Measurements from ENCODE around the gene CARD19.

Gene CARD19

DNA sequence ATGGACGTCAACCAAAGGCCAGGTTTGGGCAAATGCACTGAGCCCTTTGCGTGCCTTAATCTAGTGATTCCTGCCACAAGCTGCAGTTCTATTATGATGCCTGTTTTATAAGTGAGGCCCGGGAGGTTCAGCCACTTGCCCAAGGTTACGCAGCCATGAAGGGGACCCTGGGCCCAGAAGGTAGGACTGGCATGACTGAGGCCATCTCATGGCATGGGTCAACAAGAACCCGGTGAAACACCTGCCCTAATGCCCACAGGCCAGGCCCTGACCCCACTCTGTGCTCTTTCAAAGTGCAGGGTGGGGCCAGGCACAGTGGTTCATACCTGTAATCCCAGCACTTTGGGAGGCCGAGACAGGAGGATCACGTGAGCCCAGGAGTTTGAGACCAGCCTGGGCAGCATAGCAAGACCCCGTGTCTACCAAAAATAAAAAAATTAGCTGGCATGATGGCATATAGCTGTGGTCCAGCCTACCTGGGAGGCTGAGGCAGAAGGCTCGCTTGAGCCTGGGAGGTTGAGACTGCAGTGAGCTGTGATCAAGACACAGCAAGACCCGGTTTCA, 29.4 kb downstream of the CARD19 start:
- H3K27ac ChIP-seq = no peak overlapping the region
- TF ChIP-seq, protein P1, sequence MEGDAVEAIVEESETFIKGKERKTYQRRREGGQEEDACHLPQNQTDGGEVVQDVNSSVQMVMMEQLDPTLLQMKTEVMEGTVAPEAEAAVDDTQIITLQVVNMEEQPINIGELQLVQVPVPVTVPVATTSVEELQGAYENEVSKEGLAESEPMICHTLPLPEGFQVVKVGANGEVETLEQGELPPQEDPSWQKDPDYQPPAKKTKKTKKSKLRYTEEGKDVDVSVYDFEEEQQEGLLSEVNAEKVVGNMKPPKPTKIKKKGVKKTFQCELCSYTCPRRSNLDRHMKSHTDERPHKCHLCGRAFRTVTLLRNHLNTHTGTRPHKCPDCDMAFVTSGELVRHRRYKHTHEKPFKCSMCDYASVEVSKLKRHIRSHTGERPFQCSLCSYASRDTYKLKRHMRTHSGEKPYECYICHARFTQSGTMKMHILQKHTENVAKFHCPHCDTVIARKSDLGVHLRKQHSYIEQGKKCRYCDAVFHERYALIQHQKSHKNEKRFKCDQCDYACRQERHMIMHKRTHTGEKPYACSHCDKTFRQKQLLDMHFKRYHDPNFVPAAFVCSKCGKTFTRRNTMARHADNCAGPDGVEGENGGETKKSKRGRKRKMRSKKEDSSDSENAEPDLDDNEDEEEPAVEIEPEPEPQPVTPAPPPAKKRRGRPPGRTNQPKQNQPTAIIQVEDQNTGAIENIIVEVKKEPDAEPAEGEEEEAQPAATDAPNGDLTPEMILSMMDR (IDR thresholded peaks at IDR 0.05) = no peak
- TF ChIP-seq ZFX (IDR thresholded peaks at IDR 0.05; ENCODE audit: borderline replicate concordance) = no peak

DNA sequence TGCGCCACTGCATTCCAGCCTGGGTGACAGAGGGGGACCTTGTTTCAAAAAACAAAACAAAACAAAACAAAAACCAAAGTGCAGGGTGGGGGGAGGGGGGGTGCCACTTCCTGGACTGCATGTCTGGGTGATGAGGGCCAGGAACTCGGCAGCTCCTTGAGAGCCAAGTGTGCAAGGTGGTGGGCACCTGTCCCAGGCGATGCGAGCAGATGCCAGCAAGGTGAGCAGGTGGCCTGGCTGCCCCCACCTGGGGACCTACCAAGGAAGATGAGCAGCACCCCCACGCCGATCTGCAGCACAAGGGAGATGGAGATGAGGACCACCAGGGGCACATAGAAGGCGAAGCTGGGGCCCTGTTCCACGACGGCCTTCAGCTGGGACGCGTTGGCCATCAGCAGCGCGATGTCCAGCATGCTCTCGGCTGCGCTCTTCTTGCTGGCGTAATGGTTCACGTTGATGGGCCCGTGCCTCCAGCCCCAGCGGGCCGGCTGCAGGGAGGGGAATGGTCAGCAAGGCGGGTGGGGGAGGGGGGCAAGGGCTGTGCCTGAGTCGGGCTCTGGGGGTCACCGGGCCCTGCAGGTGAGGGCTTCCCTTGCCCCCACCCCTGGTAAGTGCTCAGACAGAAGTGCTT, 30.2 kb downstream of the CARD19 start:
- TF ChIP-seq, protein P1 (IDR thresholded peaks at IDR 0.05) = no peak
- no peak for TF ChIP-seq ZFX (IDR thresholded peaks at IDR 0.05; ENCODE audit: borderline replicate concordance)

DNA sequence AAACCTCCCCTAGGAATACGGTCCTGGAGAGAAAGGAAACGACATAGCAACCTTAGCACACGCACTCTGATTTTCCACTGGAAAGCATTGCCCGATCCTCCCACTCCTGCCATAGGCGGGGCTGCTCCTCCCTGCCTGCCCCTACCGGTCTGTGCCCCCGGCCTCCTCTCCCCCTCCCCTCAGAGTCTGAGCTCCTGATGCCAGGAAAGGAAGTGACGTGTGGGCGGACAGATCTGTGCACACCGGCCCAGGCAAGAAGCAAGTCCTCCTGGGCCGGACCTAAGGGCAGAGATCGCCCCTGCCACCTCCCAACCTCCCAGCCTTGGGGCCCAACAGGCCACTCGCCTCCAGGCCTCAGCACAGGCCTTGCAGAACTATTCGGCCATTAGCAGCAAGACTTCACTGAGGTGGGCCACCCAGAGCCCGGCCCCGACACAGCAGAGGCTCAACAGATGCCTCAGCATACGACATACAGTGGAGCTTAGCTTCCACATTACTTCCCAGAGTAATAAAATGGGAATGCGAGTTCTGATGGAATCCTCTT, 30.9 kb downstream of the CARD19 start:
- no peak for TF ChIP-seq ZFX (IDR thresholded peaks at IDR 0.05; ENCODE audit: borderline replicate concordance)
- TF ChIP-seq, protein P1 (IDR thresholded peaks at IDR 0.05) = no peak
- no peak overlapping the region for H3K27ac ChIP-seq

More for the DNA sequence above, 30.2 kb downstream of the CARD19 start:
- H3K27ac ChIP-seq = no peak overlapping the region

DNA sequence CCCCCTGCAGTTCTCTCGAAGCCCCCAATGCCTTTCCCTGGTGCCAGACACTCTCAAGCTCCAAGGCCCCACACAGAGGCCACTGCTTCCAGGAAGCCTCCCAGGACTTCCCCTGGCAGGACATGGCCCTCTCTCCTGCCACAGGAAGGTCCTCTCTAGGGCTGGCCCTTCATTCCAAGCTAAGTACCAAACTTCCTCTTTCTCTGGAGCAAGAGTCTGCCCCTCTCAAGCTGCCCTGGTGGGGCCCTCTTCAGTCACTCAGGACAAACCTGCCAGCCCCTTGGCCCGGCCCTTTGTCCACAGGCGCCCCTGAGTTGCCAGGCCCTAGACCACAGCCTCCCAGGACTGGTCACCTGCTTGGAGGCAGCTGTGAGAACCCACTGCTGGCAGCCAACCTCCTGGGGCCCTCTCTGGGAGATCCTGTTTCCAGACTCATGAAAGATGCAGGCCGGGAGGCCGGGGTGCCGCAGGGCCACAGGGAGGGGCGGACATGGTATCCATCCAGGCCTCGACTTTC, 31.4 kb downstream of the CARD19 start:
- no peak overlapping the region for H3K27ac ChIP-seq
- TF ChIP-seq ZFX (IDR thresholded peaks at IDR 0.05; ENCODE audit: borderline replicate concordance) = no peak
- TF ChIP-seq, protein P1 (IDR thresholded peaks at IDR 0.05) = no peak

DNA sequence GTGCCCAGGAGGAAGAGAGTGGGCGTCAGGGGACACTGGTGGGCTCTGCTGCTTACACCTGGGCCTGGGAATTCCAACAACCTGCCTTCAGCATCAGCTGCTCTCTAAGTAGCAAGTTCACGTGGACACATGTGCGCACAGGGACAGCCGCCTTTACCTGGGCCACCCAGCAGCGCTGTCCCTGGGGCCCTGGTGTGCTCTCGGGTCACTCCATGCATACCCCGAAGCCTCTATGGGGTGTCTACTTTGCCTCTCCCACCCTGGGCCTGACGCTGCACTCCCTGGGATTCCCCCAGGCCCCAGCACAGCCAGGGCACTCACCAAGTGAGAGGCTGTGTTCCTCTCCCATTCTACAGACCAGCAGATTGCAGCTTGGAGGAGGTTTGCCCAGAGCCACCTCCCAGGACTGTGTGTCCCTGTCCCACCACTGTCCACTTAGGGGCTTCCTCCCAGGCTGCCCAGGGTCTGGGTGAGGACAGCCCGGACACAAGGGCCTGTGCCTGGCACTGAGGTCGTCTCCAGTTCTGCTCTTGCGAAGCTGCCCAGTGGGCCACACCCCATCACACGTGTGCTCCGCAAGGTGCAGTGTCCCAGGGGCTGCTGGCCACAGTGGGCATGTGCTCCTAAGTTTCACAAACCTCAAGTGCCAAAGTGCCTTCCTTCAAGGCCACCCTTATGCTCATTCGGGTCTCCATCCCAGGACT, 32.1 kb downstream of the CARD19 start:
- TF ChIP-seq ZFX (IDR thresholded peaks at IDR 0.05; ENCODE audit: borderline replicate concordance) = no peak
- TF ChIP-seq, protein P1 (IDR thresholded peaks at IDR 0.05) = no peak
- no peak overlapping the region for H3K27ac ChIP-seq

DNA sequence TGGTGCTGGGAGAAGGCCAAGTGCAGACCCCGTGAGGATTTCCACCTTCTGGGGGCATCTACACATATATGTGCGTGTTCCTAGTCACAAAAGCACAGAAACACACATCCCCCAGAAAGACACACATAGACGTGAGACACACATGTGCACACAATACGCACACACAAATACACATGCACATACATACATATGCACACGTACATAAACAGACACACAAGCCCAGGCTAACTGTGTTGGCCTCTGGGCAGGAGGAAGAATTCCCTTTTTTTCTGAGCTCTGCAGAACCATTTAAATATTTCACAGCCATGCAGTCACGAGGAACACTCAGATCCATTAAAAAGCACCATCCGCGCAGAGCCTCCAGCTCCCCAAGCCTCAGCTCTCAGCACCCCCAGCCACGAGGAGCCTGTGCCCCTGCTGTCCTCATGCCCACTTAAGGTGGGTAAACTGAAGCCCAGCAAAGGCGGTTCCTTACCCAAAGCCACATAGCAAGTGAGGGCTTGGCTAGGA, 32.8 kb downstream of the CARD19 start:
- TF ChIP-seq, protein P1 (IDR thresholded peaks at IDR 0.05) = no peak
- TF ChIP-seq ZFX (IDR thresholded peaks at IDR 0.05; ENCODE audit: borderline replicate concordance) = no peak
- H3K27ac ChIP-seq = no peak overlapping the region
